Neural cell (in vitro differentiated cells): ENCODE measurements around the gene SLC26A4. TPM values are rescaled to one million over a fixed set of nuclear protein-coding genes. Genes with fewer than 3 reads are reported as not detected.

Experiments
- H2AFZ ChIP-seq: fragments of 200-600, 300-800 bp; sonication (generic), shearing (Covaris generic); 2 replicates; pipeline ENCODE4 v1.6.0; 2014; ENCODE audit warnings: low read depth, mild to moderate bottlenecking, antibody characterized with exemption, low read length, moderate library complexity
- H3F3A ChIP-seq: fragments of 200-600 bp; shearing (Covaris generic); 2 replicates; pipeline ENCODE4 v1.6.1; 2016; ENCODE audit warnings: mild to moderate bottlenecking, moderate library complexity, mixed read lengths, antibody characterized with exemption, low read length; ENCODE audit not compliant: insufficient read depth, poor library complexity, severe bottlenecking
- H3K27ac ChIP-seq: fragments of 200-600, 300-800 bp; sonication (generic), shearing (Covaris generic); 2 replicates; pipeline ENCODE4 v1.5.1; 2014; ENCODE audit warnings: mild to moderate bottlenecking, low read length, moderate library complexity
- H3K27me3 ChIP-seq: fragments of 300-800, 200-600 bp; sonication (generic), shearing (Covaris generic); 2 replicates; pipeline ENCODE4 v1.6.0; 2014; ENCODE audit warnings: mild to moderate bottlenecking, low read depth, low read length, moderate library complexity; ENCODE audit not compliant: insufficient read depth
- H3K36me3 ChIP-seq: fragments of 300-800, 200-600 bp; sonication (generic), shearing (Covaris generic); 2 replicates; pipeline ENCODE4 v1.5.1; 2014; ENCODE audit warnings: mild to moderate bottlenecking, antibody characterized with exemption, low read length, moderate library complexity; ENCODE audit not compliant: insufficient read depth
- H3K4me2 ChIP-seq: fragments of 300-800, 200-600 bp; sonication (generic), shearing (Covaris generic); 2 replicates; pipeline ENCODE4 v1.6.0; 2014; ENCODE audit warnings: mild to moderate bottlenecking, low read length
- H3K4me3 ChIP-seq: fragments of 300-800, 200-600 bp; sonication (generic), shearing (Covaris generic); 2 replicates; pipeline ENCODE4 v1.5.1; 2014; ENCODE audit warnings: mild to moderate bottlenecking, low read length, moderate library complexity
- H3K79me2 ChIP-seq: fragments of 200-600 bp; shearing (Covaris generic); replicated peaks from 2 replicates; pipeline ENCODE4 v1.6.0; 2014; ENCODE audit warnings: mild to moderate bottlenecking, low read length, moderate library complexity; ENCODE audit not compliant: insufficient read depth
- H3K9ac ChIP-seq: fragments of 300-800, 200-600 bp; sonication (generic), shearing (Covaris generic); 2 replicates; pipeline ENCODE4 v1.6.1; 2016; ENCODE audit warnings: mild to moderate bottlenecking, low read length, mixed read lengths
- H3K9me2 ChIP-seq: fragments of 200-600 bp; shearing (Covaris generic); 2 replicates; pipeline ENCODE4 v1.6.1; 2016; ENCODE audit warnings: mild to moderate bottlenecking, low read length, mixed read lengths; ENCODE audit not compliant: insufficient read depth
- H3K9me3 ChIP-seq: fragments of 200-600, 300-800 bp; sonication (generic), shearing (Covaris generic); 2 replicates; pipeline ENCODE4 v1.6.1; 2016; ENCODE audit warnings: mild to moderate bottlenecking, mixed run types, low read length, moderate library complexity, mixed read lengths
- H4K20me1 ChIP-seq: fragments of 200-600 bp; shearing (Covaris generic); 2 replicates; pipeline ENCODE4 v1.6.1; 2016; ENCODE audit warnings: mild to moderate bottlenecking, mixed run types; ENCODE audit not compliant: insufficient read depth
- EP300 ChIP-seq: fragments of 450-650 bp; conservative IDR thresholded peaks from 2 replicates; pipeline ENCODE4 v1.6.1; 2014; ENCODE audit warnings: antibody characterized with exemption, mild to moderate bottlenecking, moderate library complexity; ENCODE audit not compliant: poor library complexity, severe bottlenecking
- EZH2 ChIP-seq: fragments of 200-600, 300-800 bp; shearing (Covaris generic), sonication (generic); IDR thresholded peaks from 2 replicates; pipeline ENCODE4 v1.6.1; 2014; ENCODE audit warnings: antibody characterized with exemption, low read length, borderline replicate concordance, mild to moderate bottlenecking; ENCODE audit not compliant: insufficient read depth, poor library complexity, severe bottlenecking
- MXI1 ChIP-seq: fragments of 450-650 bp; conservative IDR thresholded peaks from 2 replicates; pipeline ENCODE4 v1.6.1; 2014; ENCODE audit warnings: antibody characterized with exemption, mild to moderate bottlenecking; ENCODE audit not compliant: poor library complexity, severe bottlenecking
- POLR2AphosphoS5 ChIP-seq: IDR thresholded peaks from 2 replicates; pipeline ENCODE4 v1.6.1; 2012
- RAD21 ChIP-seq: fragments of 450-650 bp; conservative IDR thresholded peaks from 2 replicates; pipeline ENCODE4 v1.6.1; 2014; ENCODE audit warnings: antibody characterized with exemption, mild to moderate bottlenecking, moderate library complexity
- SMC3 ChIP-seq: fragments of 450-650 bp; conservative IDR thresholded peaks from 2 replicates; pipeline ENCODE4 v1.6.1; 2014; ENCODE audit warnings: antibody characterized with exemption, mild to moderate bottlenecking, moderate library complexity; ENCODE audit not compliant: poor library complexity
- TAF1 ChIP-seq: IDR thresholded peaks from 2 replicates; pipeline ENCODE4 v1.6.1; 2012; ENCODE audit warnings: low read depth
- polyA plus RNA-seq: library from polyadenylated mRNA; depleted of rRNA; stranded (reverse); fragments of >200 nt; gene quantifications from 2 replicates; pipeline ENCODE4 v1.2.3, GENCODE V29; 2014
- TF ChIP-seq, protein P1 (sequence below): IDR thresholded peaks from 2 replicates; pipeline ENCODE4 v1.6.1; 2012; ENCODE audit warnings: borderline replicate concordance
- TF ChIP-seq, protein P2 (sequence below): fragments of 450-650 bp; IDR thresholded peaks from 2 replicates; pipeline ENCODE4 v1.5.1; 2014; ENCODE audit warnings: antibody characterized with exemption, mild to moderate bottlenecking, moderate library complexity; ENCODE audit not compliant: poor library complexity, severe bottlenecking

Gene SLC26A4
- polyA plus RNA-seq, 1 donor from 2014 or later = not detected

DNA sequence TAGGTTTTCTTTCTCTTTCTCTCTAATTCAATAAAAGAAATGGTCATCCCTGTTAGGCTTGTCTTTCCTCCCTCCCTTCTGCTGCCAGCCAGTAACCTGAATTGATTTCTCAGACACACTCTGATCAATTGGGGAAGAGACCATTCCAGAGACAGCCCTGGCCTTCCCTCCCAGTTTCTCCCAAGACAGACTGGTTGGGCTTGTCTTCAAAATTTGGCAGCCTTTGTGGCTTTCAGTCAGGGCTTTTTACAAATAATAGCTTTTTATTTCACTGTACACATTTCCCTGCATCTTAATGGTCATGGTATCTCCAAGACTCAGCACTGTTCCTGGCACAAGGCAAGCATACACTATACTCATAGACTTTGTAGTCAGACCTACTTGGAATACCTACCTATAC lies 46.7 kb upstream of the SLC26A4 start:
- TF ChIP-seq RAD21 = no peak
- TF ChIP-seq POLR2AphosphoS5 = no peak
- TF ChIP-seq, protein P1, sequence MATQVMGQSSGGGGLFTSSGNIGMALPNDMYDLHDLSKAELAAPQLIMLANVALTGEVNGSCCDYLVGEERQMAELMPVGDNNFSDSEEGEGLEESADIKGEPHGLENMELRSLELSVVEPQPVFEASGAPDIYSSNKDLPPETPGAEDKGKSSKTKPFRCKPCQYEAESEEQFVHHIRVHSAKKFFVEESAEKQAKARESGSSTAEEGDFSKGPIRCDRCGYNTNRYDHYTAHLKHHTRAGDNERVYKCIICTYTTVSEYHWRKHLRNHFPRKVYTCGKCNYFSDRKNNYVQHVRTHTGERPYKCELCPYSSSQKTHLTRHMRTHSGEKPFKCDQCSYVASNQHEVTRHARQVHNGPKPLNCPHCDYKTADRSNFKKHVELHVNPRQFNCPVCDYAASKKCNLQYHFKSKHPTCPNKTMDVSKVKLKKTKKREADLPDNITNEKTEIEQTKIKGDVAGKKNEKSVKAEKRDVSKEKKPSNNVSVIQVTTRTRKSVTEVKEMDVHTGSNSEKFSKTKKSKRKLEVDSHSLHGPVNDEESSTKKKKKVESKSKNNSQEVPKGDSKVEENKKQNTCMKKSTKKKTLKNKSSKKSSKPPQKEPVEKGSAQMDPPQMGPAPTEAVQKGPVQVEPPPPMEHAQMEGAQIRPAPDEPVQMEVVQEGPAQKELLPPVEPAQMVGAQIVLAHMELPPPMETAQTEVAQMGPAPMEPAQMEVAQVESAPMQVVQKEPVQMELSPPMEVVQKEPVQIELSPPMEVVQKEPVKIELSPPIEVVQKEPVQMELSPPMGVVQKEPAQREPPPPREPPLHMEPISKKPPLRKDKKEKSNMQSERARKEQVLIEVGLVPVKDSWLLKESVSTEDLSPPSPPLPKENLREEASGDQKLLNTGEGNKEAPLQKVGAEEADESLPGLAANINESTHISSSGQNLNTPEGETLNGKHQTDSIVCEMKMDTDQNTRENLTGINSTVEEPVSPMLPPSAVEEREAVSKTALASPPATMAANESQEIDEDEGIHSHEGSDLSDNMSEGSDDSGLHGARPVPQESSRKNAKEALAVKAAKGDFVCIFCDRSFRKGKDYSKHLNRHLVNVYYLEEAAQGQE = no peak
- no peak for TF ChIP-seq TAF1
- TF ChIP-seq, protein P2, sequence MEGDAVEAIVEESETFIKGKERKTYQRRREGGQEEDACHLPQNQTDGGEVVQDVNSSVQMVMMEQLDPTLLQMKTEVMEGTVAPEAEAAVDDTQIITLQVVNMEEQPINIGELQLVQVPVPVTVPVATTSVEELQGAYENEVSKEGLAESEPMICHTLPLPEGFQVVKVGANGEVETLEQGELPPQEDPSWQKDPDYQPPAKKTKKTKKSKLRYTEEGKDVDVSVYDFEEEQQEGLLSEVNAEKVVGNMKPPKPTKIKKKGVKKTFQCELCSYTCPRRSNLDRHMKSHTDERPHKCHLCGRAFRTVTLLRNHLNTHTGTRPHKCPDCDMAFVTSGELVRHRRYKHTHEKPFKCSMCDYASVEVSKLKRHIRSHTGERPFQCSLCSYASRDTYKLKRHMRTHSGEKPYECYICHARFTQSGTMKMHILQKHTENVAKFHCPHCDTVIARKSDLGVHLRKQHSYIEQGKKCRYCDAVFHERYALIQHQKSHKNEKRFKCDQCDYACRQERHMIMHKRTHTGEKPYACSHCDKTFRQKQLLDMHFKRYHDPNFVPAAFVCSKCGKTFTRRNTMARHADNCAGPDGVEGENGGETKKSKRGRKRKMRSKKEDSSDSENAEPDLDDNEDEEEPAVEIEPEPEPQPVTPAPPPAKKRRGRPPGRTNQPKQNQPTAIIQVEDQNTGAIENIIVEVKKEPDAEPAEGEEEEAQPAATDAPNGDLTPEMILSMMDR = no peak
- TF ChIP-seq MXI1 = no peak
- no peak for TF ChIP-seq EZH2
- no peak for TF ChIP-seq EP300
- TF ChIP-seq SMC3 = no peak
- H3K9ac ChIP-seq = no peak overlapping the region
- H3K36me3 ChIP-seq = no peaks in the 10 kb centered on the region
- H3K9me2 ChIP-seq = no peaks in the 10 kb centered on the region
- H3K79me2 ChIP-seq = no peaks in the 10 kb centered on the region
- H3K27ac ChIP-seq = no peak overlapping the region
- no peaks in the 10 kb centered on the region for H3K9me3 ChIP-seq
- H4K20me1 ChIP-seq = no peaks in the 10 kb centered on the region
- H3K27me3 ChIP-seq = no peaks in the 10 kb centered on the region
- H3K4me3 ChIP-seq = no peak overlapping the region
- H3F3A ChIP-seq = no peaks in the 10 kb centered on the region
- H2AFZ ChIP-seq = no peak overlapping the region
- no peak overlapping the region for H3K4me2 ChIP-seq

DNA sequence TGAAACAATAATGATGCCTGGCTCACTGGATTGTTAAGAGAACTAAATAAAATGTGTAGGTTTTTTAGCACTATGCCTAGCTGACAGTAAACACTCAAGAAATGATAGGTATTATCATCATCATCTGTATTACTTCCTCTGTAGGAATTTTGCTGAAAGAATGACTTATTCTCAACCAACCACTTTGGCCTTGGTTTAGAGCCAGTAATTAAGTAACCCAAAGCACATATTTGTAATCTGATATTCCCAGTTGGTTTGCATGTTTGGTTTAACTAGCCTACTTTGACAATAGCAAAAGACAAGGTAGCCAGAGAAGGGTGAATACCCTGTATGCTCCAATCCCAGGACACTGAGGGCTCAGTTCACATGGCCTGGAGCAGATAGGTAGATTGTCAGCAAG lies 46.2 kb upstream of the SLC26A4 start:
- H3K79me2 ChIP-seq = no peaks in the 10 kb centered on the region
- H3K27ac ChIP-seq = no peak overlapping the region
- no peaks in the 10 kb centered on the region for H4K20me1 ChIP-seq
- no peak overlapping the region for H3K4me3 ChIP-seq
- H3K4me2 ChIP-seq = no peak overlapping the region
- H2AFZ ChIP-seq = no peak overlapping the region
- H3F3A ChIP-seq = no peaks in the 10 kb centered on the region
- no peak overlapping the region for H3K9ac ChIP-seq
- H3K9me3 ChIP-seq = no peaks in the 10 kb centered on the region
- TF ChIP-seq POLR2AphosphoS5 (no peak), EZH2 (no peak), RAD21 (no peak), EP300 (no peak), SMC3 (no peak), MXI1 (no peak), TAF1 (no peak)
- TF ChIP-seq, protein P1 = no peak
- TF ChIP-seq, protein P2 = no peak
- H3K9me2 ChIP-seq = no peaks in the 10 kb centered on the region
- H3K36me3 ChIP-seq = no peaks in the 10 kb centered on the region
- H3K27me3 ChIP-seq = no peaks in the 10 kb centered on the region
